Endothelial cell of umbilical vein (primary cell): ENCODE results near the gene METTL8. TPM values are rescaled to one million over a fixed set of nuclear protein-coding genes. Genes with fewer than 3 reads are reported as not detected.

ENCODE experiments used
- BruUV-seq: library from RNA; stranded (reverse); fragments of 400-500 nt; replicated peaks from 2 replicates; lab custom pipeline; 2021; lab: Mats Ljungman, UMichigan
- CTCF ChIA-PET: fragments of 300-600, 350-600 bp; sonication (Branson Sonifier 250); formaldehyde crosslinking; loops from one replicate; lab custom pipeline; 2021; ENCODE audit warnings: antibody characterized with exemption, inconsistent platforms; lab: Charles Lee
- POLR2A ChIA-PET: fragments of 300-600, 350-600 bp; sonication (Branson Sonifier 250); formaldehyde crosslinking; loops from one replicate; lab custom pipeline; 2021; ENCODE audit warnings: antibody characterized with exemption, inconsistent platforms; lab: Charles Lee
- DNase-seq: peaks from one replicate; pipeline ENCODE4 v3.0.0-alpha.2; 2011; ENCODE audit warnings: low read depth, low spot score
- FAIRE-seq: peaks from 2 replicates; lab custom pipeline; 2011; peaks lifted over from hg19 to GRCh38; lab: Jason Lieb, UNC
- H2AFZ ChIP-seq: 2 replicates; pipeline ENCODE4 v1.6.0; 2012; ENCODE audit warnings: low read depth, low read length, control low read depth, inconsistent platforms
- H3K27ac ChIP-seq: 2 replicates; pipeline ENCODE4 v1.5.1; 2011; ENCODE audit warnings: low read depth, mild to moderate bottlenecking, control low read depth, low read length, moderate library complexity; ENCODE audit not compliant: insufficient read depth
- H3K27me3 ChIP-seq, 2 experiments: 2 replicates each; pipeline versions ENCODE4 v1.6.0 to v1.6.1; 2011; ENCODE audit warnings: low read length in 2 of 2, mixed read lengths in 1 of 2; ENCODE audit not compliant: control insufficient read depth in 2 of 2, insufficient read depth in 2 of 2
- H3K36me3 ChIP-seq, 2 experiments: 2 replicates in 1 of 2; 3 replicates in 1 of 2; pipeline ENCODE4 v1.5.1; 2011; ENCODE audit warnings: low read length in 2 of 2, mild to moderate bottlenecking in 1 of 2, moderate library complexity in 1 of 2; ENCODE audit not compliant: control insufficient read depth in 2 of 2, insufficient read depth in 2 of 2; ENCODE audit errors: extremely low read depth in 1 of 2
- H3K4me1 ChIP-seq: 3 replicates; pipeline ENCODE4 v1.5.1; 2011; ENCODE audit warnings: mild to moderate bottlenecking, low read length; ENCODE audit not compliant: control insufficient read depth, insufficient read depth; ENCODE audit errors: extremely low read depth
- H3K4me2 ChIP-seq: 2 replicates; pipeline ENCODE4 v1.6.1; 2011; ENCODE audit warnings: low read length, control low read depth, mixed read lengths; ENCODE audit not compliant: insufficient read depth
- H3K4me3 ChIP-seq, 3 experiments: fragments of 200-600 bp in 1 of 3; sonication (generic), shearing (Covaris generic) in 1 of 3; replicated peaks in 1 of 3; 2 replicates each; pipeline ENCODE4 v1.5.1; 2011 to 2016; ENCODE audit warnings: control low read depth in 3 of 3, low read length in 3 of 3, mild to moderate bottlenecking in 2 of 3, inconsistent platforms in 1 of 3, low read depth in 1 of 3, moderate library complexity in 1 of 3; ENCODE audit not compliant: insufficient read depth in 1 of 3
- H3K79me2 ChIP-seq: 2 replicates; pipeline ENCODE4 v1.6.0; 2012; ENCODE audit warnings: low read length, inconsistent platforms; ENCODE audit not compliant: control insufficient read depth, insufficient read depth
- H3K9ac ChIP-seq: replicated peaks from 2 replicates; pipeline ENCODE3; 2011; ENCODE audit warnings: low read length, control low read depth; ENCODE audit not compliant: insufficient read depth; ENCODE audit errors: extremely low read depth
- H3K9me1 ChIP-seq: replicated peaks from 3 replicates; pipeline ENCODE4 v1.6.0; 2011; ENCODE audit warnings: mild to moderate bottlenecking, low read length; ENCODE audit not compliant: control insufficient read depth, insufficient read depth; ENCODE audit errors: extremely low read depth
- H3K9me3 ChIP-seq: replicated peaks from 2 replicates; pipeline ENCODE4 v1.5.1; 2012; ENCODE audit warnings: low read length, inconsistent platforms; ENCODE audit not compliant: control insufficient read depth, insufficient read depth
- H4K20me1 ChIP-seq: replicated peaks from 2 replicates; pipeline ENCODE3; 2011; ENCODE audit warnings: mild to moderate bottlenecking, low read length; ENCODE audit not compliant: control insufficient read depth, insufficient read depth; ENCODE audit errors: extremely low read depth
- CTCF ChIP-seq, 2 donors: IDR thresholded peaks; 1 replicate in 1 of 2; 2 replicates in 1 of 2; pipeline ENCODE4 v1.5.1; 2011; ENCODE audit warnings: low read length in 2 of 2, mild to moderate bottlenecking in 2 of 2, moderate library complexity in 2 of 2, control low read depth in 1 of 2, inconsistent platforms in 1 of 2, low read depth in 1 of 2; ENCODE audit not compliant: insufficient read depth in 1 of 2; ENCODE audit errors: extremely low read depth in 1 of 2
- EZH2 ChIP-seq: IDR thresholded peaks from 2 replicates; pipeline ENCODE4 v1.6.1; 2012; ENCODE audit warnings: borderline replicate concordance, low read depth, mild to moderate bottlenecking, moderate library complexity, low read length, inconsistent platforms; ENCODE audit not compliant: severe bottlenecking
- FOS ChIP-seq: IDR thresholded peaks from 2 replicates; pipeline ENCODE4 v1.6.1; 2011; ENCODE audit warnings: mild to moderate bottlenecking, low read length, moderate library complexity, borderline replicate concordance; ENCODE audit not compliant: insufficient read depth
- GATA2 ChIP-seq: IDR thresholded peaks from 2 replicates; pipeline ENCODE4 v1.7.0; 2011; ENCODE audit warnings: low read depth, mild to moderate bottlenecking, moderate library complexity, mixed read lengths, low read length; ENCODE audit not compliant: insufficient read length, insufficient read depth
- JUN ChIP-seq: IDR thresholded peaks from 2 replicates; pipeline ENCODE4 v1.6.1; 2011; ENCODE audit warnings: borderline replicate concordance, low read depth; ENCODE audit not compliant: insufficient read length, insufficient read depth
- MAX ChIP-seq: IDR thresholded peaks from 2 replicates; pipeline ENCODE4 v1.6.1; 2011; ENCODE audit not compliant: insufficient read depth, insufficient read length
- MYC ChIP-seq: IDR thresholded peaks from one replicate; pipeline ENCODE4 v1.6.1; 2011; ENCODE audit warnings: mild to moderate bottlenecking, low read depth, low read length
- POLR2A ChIP-seq: IDR thresholded peaks from 2 replicates; pipeline ENCODE4 v1.6.1; 2012; ENCODE audit warnings: low read depth, mild to moderate bottlenecking, control low read depth, low read length
- POLR2AphosphoS5 ChIP-seq: IDR thresholded peaks from 2 replicates; pipeline ENCODE4 v1.6.1; 2012; ENCODE audit warnings: low read depth, mild to moderate bottlenecking, control low read depth, low read length, moderate library complexity; ENCODE audit not compliant: insufficient read depth
- dilution Hi-C: fragments of 300-500 bp; cut with MboI; formaldehyde crosslinking; loops from one replicate; pipeline ENCODE4 v1.15.0; 2019; ENCODE audit warnings: low sequenced_read_pairs; ENCODE audit not compliant: extremely low pct_ligation_motif_present
- intact Hi-C: fragments of 100-400 bp; cut with micrococcal nuclease; formaldehyde crosslinking; loops from one replicate; pipeline ENCODE4 v1.10.0; 2022
- polyA plus RNA-seq, 4 experiments: library from polyadenylated mRNA; depleted of rRNA in 3 of 4; stranded (reverse) in 3 of 4; unstranded in 1 of 4; fragments of >200 nt; gene quantifications; 2 replicates each; pipeline versions ENCODE4 v1.2.1 to v1.2.3, GENCODE V29; 2011 to 2012; ENCODE audit warnings: missing spikeins in 1 of 4
- total RNA-seq: library from RNA; stranded (reverse); gene quantifications from 2 replicates; pipeline ENCODE4 v1.2.3, GENCODE V29; 2021

METTL8 gene
- total and polyA plus RNA-seq, 2 donors (not counting 3 experiments of a cell fraction or from before 2014, with no cell fraction given) = 7.0 to 20.2 TPM

- Histone ChIP-seq H3K9me1 (no peaks in the 10 kb centered on the region), H3K9me3 (no peaks in the 10 kb centered on the region), H3K27me3 (no peaks in the 10 kb centered on the region), H3K79me2 (no peaks in the 10 kb centered on the region), H3K4me2 (no peak overlapping the region), H2AFZ (no peak overlapping the region), H3K4me1 (peaks cover 6% of the 10 kb centered on the region), H3K9ac (no peak overlapping the region), H3K4me3 (no peak overlapping the region), H3K36me3 (no peaks in the 10 kb centered on the region), H3K27ac (no peak overlapping the region), H4K20me1 (no peaks in the 10 kb centered on the region)
- no TSS peak for BruUV-seq
- TF ChIP-seq MAX = no peak
- no peak for TF ChIP-seq POLR2A
- TF ChIP-seq FOS = no peak
- ChIA-PET POLR2A (no interaction called here), CTCF (interaction anchor here (1.2 kb wide), 1 partner anchor 75 kb away, joined by 4 read pairs; no protein-coding TSS in a partner anchor)
- intact Hi-C loops = no loop called here
- no peak for FAIRE-seq
- dilution Hi-C loops = no loop called here
- DNase-seq = no peak
These were observed 92.3 kb downstream of the METTL8 start for GRCh38 chr2:171341394-171342066.

- Histone ChIP-seq H2AFZ (no peak overlapping the region), H3K27ac (no peak overlapping the region), H3K4me2 (no peak overlapping the region), H3K9me1 (no peaks in the 10 kb centered on the region), H3K4me3 (no peak overlapping the region), H4K20me1 (no peaks in the 10 kb centered on the region), H3K4me1 (no peaks in the 10 kb centered on the region), H3K36me3 (no peaks in the 10 kb centered on the region), H3K9ac (no peak overlapping the region), H3K9me3 (no peaks in the 10 kb centered on the region), H3K27me3 (no peaks in the 10 kb centered on the region), H3K79me2 (no peaks in the 10 kb centered on the region)
- no peak for FAIRE-seq
- no peak for DNase-seq
- BruUV-seq = no TSS peak
- no peak for TF ChIP-seq POLR2A
- TF ChIP-seq POLR2AphosphoS5 = no peak
- no peak for TF ChIP-seq MAX
- TF ChIP-seq GATA2 = no peak
- TF ChIP-seq JUN = no peak
- no peak for TF ChIP-seq FOS
- TF ChIP-seq MYC = no peak
- no peak for TF ChIP-seq CTCF (IDR thresholded peaks at IDR 0.05; ENCODE audit: extremely low read depth in 1 of 2, insufficient read depth in 1 of 2, low read depth in 1 of 2, low read length in 2 of 2)
- TF ChIP-seq EZH2 = no peak
- ChIA-PET POLR2A (no interaction called here), CTCF (interaction anchor here (1.0 to 1.8 kb wide), 5 partner anchors 11 to 81 kb away, joined by 3 to 6 read pairs (median 5); no protein-coding TSS in a partner anchor)
- intact Hi-C loops = no loop called here
- dilution Hi-C loops = no loop called here
These were observed 98.8 kb downstream of the METTL8 start for GRCh38 chr2:171334946-171335345.
